ENCODE measurements around the gene RNF180.

RNF180 gene, protein sequence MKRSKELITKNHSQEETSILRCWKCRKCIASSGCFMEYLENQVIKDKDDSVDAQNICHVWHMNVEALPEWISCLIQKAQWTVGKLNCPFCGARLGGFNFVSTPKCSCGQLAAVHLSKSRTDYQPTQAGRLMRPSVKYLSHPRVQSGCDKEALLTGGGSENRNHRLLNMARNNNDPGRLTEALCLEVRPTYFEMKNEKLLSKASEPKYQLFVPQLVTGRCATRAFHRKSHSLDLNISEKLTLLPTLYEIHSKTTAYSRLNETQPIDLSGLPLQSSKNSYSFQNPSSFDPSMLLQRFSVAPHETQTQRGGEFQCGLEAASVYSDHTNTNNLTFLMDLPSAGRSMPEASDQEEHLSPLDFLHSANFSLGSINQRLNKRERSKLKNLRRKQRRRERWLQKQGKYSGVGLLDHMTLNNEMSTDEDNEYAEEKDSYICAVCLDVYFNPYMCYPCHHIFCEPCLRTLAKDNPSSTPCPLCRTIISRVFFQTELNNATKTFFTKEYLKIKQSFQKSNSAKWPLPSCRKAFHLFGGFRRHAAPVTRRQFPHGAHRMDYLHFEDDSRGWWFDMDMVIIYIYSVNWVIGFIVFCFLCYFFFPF

DNA sequence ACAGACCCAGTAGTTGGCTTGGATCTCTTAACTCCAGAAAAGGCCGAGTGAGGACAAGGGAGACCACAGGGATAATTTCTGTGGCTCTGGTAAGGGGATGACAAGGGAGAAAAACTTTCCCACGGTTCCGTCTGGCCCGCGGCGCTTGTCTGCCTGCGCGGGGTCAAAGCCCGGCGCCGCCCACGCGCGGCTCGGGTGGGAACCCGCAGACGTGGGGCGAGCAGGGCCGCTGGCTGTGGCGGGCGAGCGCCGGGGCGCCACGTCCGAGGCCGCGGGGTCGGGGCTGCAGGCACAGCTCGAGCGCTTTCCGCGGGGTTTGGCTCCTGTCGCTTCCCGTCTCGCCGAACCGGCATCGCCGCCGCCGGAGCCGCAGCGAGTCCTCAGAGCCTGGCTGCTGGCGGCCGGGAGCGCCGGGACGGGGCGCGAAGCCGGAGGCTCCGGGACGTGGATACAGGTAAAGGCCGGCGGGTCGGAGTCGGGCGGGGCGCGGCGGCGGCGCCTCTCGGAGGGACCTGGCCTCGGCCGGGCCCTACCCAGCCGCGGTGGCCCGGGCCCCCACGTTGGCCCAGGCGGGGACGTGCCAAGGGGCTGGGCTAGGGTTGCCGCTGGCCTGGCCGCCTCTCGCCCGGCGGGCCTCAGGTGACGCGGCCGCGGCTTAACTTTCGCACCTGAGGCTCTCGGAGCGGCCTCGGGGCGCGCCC, at the start of gene RNF180:
RNF180 (plus strand) TSS at position 344 of the 701 bp plus-strand sequence. CDS start 34,965 bp downstream, outside the sequence.
- DNase-seq: peak; percentile 17 to 18

DNA sequence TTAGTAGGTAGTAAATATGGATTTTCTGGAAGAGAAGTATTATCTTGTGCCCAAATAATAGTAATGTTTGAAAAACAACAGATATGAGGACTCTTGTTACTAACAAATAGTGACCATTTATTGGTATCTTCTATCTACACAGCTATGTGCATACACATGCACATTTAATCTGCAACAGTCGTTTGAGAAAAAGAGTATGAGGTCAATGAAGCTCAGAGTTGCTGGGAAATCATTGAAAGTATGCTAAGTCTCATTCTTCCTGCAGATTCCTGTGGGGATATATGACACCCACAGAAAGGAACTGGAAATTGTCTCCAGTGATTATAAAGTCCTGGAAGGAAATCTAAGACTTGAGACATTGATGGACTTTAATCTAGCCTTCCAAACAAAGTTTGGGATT, 40.1 kb upstream of the RNF180 start:
- DNase-seq: no peak

DNA sequence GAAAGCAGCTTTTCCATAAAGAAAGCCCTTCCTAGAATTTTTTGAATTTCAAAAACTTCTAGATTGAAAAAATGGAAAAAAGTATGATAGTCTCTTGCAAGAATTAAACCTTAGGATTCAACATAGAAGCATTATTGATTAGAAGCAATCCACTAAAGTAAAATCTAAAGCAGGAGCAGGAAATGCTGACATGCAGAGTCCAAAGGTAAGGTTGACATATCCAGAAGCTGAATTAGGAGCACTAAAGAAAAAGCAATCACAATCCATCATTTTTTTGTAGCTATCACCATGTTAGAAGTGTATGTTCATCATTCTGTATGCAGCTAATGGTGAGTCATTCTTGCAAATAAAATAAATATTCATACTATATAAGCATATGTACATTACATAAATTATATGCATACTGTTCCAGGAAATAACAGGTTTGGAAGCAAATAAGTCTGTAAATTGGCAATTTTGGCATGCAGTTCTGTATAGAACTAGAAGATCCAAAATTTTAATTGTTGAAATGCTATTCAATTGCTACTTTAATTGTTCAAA, 39.4 kb upstream of the RNF180 start:
- DNase-seq: no peak

DNA sequence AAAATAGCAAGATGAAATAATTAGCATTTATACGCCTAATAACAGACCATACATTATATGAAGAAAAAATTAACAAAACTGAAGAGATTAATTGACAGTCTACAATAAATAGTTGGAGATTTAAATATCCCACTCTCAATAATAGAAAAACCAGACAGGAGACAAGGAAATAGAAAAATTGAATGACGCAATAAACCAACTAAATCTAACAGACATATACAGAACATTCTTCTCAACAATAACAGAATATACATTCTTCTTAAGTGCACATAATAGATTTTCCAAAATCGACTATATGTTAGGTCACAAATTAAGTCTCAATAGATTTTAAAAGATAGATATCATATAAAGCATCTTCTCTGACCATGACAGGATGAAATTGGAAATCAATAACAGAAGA, 25.6 kb upstream of the RNF180 start:
- DNase-seq: no peak

DNA sequence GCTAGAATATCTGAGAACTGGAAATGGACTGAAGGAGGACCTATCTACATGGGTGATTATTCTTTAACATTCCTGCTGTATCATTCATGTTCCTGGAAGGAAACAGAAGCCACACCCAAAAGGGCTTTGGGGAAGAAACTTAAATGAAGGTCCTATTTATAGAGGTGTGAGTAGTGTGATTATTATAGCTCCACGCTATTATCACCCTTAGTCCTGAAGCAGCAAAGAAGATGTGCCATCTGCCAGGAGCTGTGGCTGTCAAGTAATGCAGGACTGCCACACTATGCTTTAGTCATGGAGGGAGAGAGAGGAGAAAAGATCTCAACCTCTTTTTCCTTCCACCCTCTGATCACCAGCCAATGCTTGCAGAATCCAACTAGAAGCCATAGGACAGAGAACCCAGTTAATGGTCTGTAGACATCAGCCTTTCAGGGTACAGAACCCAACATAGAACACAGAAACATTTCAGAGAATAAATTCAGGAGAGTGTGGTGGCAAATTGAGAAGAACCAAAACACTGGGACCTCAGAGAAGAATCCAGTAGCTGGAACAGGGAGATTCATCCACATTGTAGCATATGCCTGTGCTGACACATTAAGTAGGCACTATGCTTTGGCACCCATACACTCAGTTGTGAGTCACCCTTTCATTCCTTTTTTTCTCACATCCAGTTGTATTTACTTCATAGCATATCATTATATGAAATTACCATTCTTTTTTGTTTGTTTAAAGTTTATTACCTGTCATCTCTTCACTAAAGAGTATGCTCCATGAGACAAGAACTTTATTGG, 21.0 kb upstream of the RNF180 start:
- DNase-seq: no peak

DNA sequence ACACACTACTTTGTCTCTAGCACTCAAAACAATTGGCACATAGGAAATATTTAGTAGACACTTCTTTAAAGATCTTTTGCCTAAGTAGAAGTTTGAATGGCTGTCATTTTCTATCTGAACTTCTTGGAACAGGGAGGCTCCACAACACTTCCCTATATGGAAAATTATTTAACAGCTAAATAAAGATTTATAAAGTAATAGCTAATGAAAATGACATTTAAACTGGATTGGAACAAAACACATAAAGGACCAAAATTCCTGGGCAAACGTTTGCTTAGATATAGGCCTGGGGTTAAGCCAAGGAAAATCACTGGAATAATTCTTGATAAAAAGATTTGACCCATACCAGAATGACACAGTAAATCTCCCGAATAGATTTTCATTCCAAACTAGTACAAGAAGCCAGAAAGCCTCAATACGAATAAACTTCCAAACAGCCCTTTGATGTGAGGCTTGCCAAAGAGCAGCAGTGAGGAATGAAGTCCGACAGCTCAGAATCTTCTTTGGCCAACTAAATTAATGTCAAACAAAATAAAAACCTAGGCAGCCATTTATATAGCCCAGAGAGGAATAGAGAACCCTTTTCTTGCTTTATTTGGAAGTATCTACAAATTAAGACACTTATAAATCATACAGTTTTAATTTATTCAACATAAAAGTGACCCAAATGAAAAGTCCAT, 20.3 kb upstream of the RNF180 start:
- no peak for DNase-seq

DNA sequence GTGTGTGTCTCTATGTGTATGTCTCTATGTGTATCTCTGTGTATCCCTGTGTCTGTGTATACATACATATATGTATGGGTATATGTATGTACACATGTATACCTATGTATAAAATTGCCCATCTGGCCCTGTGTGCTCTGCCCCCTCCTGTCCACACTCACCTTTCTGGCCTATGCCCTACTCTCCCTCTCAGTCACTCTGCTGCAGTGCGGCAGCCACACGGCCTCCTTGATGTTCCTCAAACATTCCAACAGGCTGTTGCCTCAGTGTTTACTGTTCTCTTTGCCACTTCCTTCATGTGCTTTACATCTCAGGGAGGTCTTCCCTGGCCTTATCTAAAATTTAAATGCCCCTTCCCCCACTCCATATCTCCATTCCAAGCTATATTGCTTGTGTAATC, 18.3 kb upstream of the RNF180 start:
- DNase-seq: no peak

DNA sequence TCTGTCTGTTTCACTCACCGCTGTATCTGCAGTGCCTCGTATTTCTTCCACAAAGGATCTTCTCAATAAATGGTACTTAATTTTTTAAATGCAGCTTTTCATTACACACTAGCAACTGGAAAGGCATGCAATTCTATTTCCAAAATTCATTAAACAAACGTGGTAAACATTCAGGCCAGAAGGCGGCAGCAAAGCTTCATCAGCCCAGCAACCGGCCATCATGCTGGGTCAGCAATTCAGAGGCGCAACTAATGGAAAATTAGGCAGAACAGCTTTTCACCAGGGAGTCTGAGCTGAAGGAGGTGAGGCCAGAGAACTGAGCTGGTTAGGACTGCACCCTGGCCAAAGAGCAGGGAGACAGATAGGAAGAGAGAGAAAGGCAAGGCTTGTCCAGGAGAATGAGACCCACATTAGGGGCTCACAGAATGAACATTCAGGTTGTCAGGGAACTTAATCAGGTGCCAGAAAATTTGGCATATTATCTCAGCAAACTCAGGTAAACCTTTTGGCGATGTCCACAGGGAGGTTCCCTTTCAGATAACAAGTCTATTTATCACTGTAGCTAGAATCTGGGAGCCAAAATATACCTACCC, 17.7 kb upstream of the RNF180 start:
- peak in 1 of 2 experiments; percentile 17 for DNase-seq

DNA sequence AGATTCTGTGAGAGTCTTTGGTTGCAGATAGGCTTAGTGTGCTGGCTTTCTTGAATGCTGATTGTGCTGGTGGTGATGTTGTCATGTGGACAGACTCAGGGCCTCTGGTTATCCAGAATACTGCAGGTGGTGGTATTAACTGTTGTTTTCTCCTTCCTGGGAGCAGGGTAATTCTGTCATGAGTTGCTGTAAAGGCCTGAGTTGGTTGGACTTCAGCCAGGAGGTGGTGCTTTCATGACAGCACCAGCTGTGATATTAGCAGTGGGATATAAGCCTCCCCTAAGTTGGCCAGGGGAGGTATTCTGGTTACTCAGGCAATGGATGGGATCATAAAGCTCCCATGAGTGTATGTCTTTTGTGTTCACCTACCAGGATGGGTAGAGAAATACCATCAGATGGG, 16.4 kb upstream of the RNF180 start:
- no peak for DNase-seq

DNA sequence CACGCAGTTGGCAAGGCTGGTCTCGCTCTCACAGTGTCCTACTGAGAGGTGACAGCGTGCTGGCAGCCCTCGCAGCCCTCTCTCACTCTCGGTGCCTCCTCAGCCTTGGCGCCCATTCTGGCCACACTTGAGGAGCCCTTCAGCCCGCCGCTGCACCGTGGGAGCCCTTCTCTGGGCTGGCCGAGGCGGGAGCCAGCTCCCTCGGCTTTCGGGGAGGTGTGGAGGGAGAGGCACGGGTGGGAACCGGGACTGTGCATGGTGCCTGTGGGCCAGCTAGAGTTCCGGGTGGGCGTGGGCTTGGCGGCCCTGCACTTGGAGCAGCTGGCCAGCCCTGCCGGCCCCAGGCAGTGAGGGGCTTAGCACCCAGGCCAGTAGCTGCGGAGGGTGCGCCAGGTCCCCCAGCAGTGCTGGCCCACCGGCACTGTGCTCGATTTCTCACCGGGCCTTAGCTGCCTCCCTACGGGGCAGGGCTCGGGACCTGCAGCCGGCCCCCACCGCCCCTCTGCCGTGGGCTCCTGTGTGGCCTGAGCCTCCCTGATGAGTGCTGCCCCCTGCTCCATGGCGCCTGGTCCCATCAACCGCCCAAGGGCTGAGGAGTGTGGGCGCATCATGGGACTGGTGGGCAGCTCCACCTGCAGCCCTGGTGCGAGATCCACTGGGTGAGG, 15.7 kb upstream of the RNF180 start:
- DNase-seq: no peak

DNA sequence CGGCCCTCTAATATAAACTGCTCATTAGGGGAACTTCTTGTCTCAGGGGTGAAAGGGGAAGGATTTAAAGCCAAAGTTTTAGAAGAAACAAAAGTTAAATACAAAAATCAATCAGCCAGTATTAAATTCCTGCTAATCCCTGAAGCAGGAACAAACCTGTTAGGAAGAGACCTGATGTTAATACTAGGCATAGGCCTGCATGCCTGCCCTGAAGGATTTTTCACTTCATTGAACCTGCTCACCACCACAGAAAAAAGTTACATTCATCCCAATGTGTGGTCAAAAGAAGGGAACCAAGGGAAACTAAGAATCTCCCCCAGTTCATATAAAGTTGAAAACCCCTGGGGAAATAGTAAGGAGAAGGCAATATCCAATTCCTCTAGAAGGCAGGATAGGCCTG, 9.4 kb upstream of the RNF180 start:
- DNase-seq: no peak

DNA sequence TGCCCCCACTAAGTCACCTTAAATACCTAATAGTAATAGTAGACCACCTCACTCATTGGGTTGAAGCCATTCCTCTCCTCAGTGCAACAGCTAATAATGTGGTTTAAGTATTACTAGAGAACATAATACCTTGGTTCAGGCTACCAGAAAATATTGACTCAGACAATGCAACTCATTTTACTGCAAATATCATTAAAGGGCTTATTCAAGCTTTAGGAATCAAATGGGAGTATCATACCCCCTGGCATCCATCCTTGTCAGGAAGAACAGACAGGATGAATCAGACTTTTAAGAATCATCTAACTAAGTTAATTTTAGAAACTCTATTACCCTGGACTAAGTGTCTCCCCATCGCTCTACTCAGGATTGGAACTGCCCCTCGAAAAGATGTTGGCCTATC, 6.8 kb upstream of the RNF180 start:
- no peak for DNase-seq

DNA sequence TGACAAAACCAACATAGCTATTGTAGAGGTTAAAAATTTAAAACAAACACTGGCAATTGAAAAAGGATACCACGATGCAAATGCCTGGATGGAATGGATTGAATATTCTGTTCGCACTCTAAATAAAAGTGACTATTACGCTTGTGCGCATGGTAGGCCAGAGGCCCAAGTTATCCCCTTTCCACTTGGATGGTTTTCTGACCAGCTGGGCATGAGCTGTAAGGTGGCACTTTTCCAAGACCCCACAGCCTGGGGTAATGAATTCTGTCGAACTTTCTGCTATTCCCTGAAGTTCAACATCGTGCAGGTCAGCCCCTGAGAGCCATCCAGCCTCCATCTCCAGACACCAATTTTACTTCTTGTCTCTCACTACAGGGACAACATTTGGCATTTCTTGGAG, 5.4 kb upstream of the RNF180 start:
- DNase-seq: no peak

DNA sequence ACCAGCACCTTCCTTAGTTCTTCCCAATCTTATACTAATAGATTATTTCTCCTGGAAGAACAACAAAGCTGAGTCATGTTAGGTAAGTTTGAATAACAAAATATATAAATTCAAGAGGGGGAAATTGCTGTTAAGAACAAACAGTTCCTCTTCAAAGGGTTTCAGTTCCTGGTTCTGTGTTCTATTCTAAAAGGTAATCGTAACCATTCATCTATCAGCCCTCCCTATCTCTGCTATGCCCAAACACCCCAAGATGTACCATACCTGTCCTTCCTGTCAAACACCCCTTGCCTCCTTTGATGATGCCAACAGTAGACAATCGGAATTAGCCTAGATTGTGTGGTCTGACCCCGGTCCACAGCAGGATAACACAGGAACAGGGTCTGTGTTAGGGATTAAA, 4.2 kb upstream of the RNF180 start:
- DNase-seq: no peak

DNA sequence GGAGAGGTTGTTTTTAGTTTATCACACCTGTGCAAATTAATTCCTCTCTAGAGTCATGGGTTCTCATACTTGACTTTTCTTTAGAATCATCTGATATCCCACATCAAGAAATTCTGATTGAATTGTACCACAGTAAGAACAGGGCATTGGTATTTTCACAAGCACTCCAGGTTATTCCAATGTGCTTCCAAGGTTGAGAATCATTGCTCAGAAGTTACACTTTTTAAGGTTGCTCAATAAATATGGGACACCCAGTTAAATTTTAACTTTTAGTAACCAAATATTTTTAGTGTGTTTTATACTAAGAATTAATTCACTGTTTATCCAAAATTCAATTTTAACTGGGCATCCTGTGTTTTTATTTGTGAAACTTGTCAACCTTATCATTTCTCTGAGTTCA, 2.5 kb upstream of the RNF180 start:
- DNase-seq: no peak

DNA sequence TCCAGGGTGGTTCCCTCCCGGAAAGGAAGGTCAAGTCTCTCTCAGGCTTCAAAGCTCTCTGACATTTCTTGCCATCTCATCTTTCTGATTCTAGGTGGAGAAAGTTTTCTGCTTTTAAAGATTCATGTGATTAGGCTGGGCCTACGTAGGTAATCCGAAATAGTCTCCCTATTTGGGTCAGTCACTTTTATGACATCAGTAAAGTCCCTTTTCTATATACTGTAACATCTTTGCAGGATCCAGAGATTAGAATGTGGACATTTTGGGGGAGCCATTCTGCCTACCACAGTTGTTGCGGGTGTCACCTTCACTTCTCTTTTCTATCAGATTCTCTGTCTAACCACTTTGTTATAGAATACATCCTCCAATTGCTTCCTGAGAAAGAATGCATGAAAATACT, 1.9 kb upstream of the RNF180 start:
- DNase-seq: no peak

DNA sequence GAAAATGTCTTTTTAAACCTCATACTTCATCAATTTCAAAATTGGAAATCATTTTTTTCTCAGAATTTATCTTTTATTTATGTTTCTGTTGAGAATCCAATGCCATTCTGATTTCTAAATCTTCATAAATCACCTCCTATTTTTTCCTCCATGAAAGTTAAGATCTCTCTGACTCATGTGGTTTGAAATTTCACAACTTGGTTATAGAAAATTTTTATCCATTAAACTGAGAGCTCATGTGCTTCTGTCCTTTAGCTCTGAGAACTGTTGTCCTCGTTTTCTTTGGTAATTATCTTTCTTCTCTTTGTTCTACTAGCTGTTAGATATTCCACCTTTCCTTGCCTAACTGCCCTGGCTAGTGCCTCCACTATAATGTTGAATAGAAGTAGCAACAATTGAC, 1.5 kb upstream of the RNF180 start:
- no peak for DNase-seq

DNA sequence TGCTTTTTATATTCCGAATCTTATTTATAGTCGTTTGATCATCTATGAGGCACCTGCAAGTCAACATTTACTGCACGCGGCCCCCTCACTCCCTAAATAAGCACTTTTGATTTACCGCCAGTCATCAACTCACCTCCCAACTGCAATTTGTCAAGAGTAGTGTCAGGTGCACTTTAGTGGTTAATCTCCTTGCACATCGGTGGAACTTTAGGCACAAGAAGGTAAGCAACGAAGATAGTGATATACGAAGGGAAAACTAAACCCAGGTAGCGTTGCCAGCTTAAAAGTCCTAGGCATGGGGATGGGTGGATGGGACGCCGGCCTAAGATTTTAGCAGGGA, 513 bp upstream of the RNF180 start:
- no peak for DNase-seq

DNA sequence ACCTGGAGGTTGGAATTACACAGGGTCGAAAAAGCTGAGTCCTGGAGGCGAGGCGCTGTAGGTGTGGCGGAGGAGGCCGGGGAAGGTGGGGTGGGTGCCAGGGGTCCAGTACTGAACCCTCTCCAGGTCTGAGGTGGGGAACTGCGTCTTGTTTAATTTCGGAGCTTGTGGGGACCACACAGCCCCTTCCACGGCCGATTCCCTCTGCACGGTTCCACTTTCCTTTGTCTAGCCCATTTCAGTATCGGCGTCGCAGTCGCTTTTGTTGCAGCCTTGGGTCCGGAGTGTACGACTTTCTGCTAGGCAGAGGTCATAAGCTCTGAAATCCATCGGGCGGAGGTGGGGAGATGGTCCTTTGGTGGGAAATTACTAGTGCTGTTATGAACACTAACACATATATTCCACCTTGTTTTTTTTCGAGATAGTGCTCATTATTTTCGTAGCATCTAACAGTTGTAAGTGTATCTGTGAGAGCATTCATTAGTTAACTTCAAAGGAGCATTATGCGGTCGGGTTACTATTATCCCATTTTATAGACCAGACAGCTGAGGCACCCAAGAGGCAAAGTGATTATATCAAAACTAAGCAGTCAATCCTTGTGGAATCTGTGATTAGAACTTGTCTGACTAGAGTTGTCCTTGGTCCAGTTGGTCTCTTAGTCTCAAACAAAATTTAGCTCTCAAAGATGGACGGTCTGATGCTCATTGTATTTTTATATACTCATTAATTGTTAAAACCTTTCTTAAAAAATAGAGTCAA, 737 bp downstream of the RNF180 start:
- DNase-seq: no peak

DNA sequence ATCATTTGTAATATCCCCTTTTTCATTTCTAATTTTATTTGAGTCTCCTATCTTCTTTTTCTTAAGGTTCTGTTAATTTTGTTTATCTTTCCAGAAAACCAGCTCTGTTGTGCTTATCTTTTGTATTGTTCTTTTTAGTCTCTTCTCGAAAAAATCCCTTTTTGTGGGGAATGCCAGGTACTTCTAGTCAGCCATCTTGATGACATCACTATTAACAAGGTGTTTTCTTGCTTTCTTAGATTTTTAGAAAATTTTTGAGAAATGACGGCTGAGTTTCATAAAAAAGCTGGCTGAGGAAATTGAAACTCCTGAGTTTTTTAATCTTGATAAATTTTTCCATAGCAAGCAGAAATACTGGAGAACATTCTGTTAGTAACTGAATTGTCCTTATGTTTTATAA, 10.7 kb downstream of the RNF180 start:
- DNase-seq: no peak
